AG04449 (cell line): ENCODE results near the gene C1orf53.

Experiments
- CTCF ChIA-PET: fragments of 350-600 bp; formaldehyde crosslinking; extraction: SDS; loops from one replicate; lab custom pipeline; 2021; ENCODE audit warnings: antibody characterized with exemption; lab: Yijun Ruan, JAX
- POLR2A ChIA-PET: fragments of 400-600, 350-600 bp; formaldehyde crosslinking; extraction: SDS; loops from one replicate; lab custom pipeline; 2020; ENCODE audit warnings: antibody characterized with exemption, inconsistent platforms; lab: Yijun Ruan, JAX
- DNase-seq: peaks from one replicate; pipeline ENCODE4 v3.0.0-alpha.2; 2010; ENCODE audit warnings: low read depth, low spot score
- H3K4me3 ChIP-seq: 2 replicates; pipeline ENCODE4 v1.5.1; 2011; ENCODE audit warnings: low read depth, mild to moderate bottlenecking, control low read depth, low read length
- CTCF ChIP-seq: IDR thresholded peaks from one replicate; pipeline ENCODE4 v1.5.1; 2011; ENCODE audit warnings: mild to moderate bottlenecking, moderate library complexity, low read length, control low read depth, inconsistent platforms; ENCODE audit not compliant: insufficient read depth; ENCODE audit errors: missing control alignments

C1orf53 gene

GRCh38 chr1:197904126-197904787, 1.8 kb downstream of the C1orf53 start:
- no peak overlapping the region for H3K4me3 ChIP-seq
- POLR2A ChIA-PET: interaction anchor here (2.1 to 3.1 kb wide), 2 partner anchors 11 to 13 kb away, joined by 7 to 11 read pairs; partner anchors contain the start of gene LHX9
- CTCF ChIA-PET: interaction anchor here (0.5 to 8.0 kb wide), 9 partner anchors 12 to 384 kb away, joined by 3 to 77 read pairs (median 6); partner anchors contain the start of gene LHX9
- DNase-seq: no peak
- TF ChIP-seq CTCF: no peak

GRCh38 chr1:197905699-197906351, 3.4 kb downstream of the C1orf53 start:
- no peak overlapping the region for H3K4me3 ChIP-seq
- DNase-seq: no peak
- TF ChIP-seq CTCF: no peak
- CTCF ChIA-PET: interaction anchor here (1.1 to 8.0 kb wide), 3 partner anchors 10 to 291 kb away, joined by 4 to 77 read pairs (median 4); partner anchors contain the start of gene LHX9
- POLR2A ChIA-PET: no interaction called here

GRCh38 chr1:197907846-197908616, 5.6 kb downstream of the C1orf53 start:
- no peak for TF ChIP-seq CTCF
- POLR2A ChIA-PET: interaction anchor here (1.2 kb wide), 1 partner anchor 9 kb away, joined by 4 read pairs; the partner anchor contains the start of gene LHX9
- no peak overlapping the region for H3K4me3 ChIP-seq
- DNase-seq: no peak
- CTCF ChIA-PET: interaction anchor here (1.3 to 8.0 kb wide), 4 partner anchors 8 to 382 kb away, joined by 3 to 77 read pairs (median 13); partner anchors contain the start of gene LHX9

- CTCF ChIA-PET: interaction anchor here (1.0 to 4.5 kb wide), 5 partner anchors 8 to 383 kb away, joined by 3 to 19 read pairs (median 4); partner anchors contain the start of gene LHX9
- POLR2A ChIA-PET: no interaction called here
- DNase-seq: no peak
- H3K4me3 ChIP-seq: peak overlapping the region; percentile 30
- no peak for TF ChIP-seq CTCF
Measured at GRCh38 chr1:197908716-197909220, 6.3 kb downstream of the C1orf53 start.

GRCh38 chr1:197909384-197909783, 7.0 kb downstream of the C1orf53 start:
- TF ChIP-seq CTCF: no peak
- no peak overlapping the region for H3K4me3 ChIP-seq
- no peak for DNase-seq
- ChIA-PET CTCF (interaction anchor here (1.0 to 4.5 kb wide), 6 partner anchors 7 to 384 kb away, joined by 3 to 19 read pairs (median 5); partner anchors contain the start of gene LHX9), POLR2A (no interaction called here)
